DMS114 treated with DMSO at 0.1 percent for 48 hours (cell line): ENCODE measurements around the gene OBSCN.
A peak's percentile ranks its signal among the peaks of the same experiment; 100 is the strongest.

Source experiments
- DNase-seq: peaks from one replicate; lab custom pipeline; 2025; ENCODE audit not compliant: unreplicated experiment; lab: John Stamatoyannopoulos, UW

OBSCN gene, protein sequence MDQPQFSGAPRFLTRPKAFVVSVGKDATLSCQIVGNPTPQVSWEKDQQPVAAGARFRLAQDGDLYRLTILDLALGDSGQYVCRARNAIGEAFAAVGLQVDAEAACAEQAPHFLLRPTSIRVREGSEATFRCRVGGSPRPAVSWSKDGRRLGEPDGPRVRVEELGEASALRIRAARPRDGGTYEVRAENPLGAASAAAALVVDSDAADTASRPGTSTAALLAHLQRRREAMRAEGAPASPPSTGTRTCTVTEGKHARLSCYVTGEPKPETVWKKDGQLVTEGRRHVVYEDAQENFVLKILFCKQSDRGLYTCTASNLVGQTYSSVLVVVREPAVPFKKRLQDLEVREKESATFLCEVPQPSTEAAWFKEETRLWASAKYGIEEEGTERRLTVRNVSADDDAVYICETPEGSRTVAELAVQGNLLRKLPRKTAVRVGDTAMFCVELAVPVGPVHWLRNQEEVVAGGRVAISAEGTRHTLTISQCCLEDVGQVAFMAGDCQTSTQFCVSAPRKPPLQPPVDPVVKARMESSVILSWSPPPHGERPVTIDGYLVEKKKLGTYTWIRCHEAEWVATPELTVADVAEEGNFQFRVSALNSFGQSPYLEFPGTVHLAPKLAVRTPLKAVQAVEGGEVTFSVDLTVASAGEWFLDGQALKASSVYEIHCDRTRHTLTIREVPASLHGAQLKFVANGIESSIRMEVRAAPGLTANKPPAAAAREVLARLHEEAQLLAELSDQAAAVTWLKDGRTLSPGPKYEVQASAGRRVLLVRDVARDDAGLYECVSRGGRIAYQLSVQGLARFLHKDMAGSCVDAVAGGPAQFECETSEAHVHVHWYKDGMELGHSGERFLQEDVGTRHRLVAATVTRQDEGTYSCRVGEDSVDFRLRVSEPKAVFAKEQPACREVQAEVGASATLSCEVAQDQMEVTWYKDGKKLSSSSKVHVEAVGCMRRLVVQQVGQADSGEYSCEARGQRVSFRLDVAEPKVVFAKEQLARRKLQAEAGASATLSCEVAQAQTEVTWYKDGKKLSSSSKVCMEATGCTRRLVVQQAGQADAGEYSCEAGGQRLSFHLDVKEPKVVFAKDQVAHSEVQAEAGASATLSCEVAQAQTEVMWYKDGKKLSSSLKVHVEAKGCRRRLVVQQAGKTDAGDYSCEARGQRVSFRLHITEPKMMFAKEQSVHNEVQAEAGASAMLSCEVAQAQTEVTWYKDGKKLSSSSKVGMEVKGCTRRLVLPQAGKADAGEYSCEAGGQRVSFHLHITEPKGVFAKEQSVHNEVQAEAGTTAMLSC (N-terminal part only)

DNA sequence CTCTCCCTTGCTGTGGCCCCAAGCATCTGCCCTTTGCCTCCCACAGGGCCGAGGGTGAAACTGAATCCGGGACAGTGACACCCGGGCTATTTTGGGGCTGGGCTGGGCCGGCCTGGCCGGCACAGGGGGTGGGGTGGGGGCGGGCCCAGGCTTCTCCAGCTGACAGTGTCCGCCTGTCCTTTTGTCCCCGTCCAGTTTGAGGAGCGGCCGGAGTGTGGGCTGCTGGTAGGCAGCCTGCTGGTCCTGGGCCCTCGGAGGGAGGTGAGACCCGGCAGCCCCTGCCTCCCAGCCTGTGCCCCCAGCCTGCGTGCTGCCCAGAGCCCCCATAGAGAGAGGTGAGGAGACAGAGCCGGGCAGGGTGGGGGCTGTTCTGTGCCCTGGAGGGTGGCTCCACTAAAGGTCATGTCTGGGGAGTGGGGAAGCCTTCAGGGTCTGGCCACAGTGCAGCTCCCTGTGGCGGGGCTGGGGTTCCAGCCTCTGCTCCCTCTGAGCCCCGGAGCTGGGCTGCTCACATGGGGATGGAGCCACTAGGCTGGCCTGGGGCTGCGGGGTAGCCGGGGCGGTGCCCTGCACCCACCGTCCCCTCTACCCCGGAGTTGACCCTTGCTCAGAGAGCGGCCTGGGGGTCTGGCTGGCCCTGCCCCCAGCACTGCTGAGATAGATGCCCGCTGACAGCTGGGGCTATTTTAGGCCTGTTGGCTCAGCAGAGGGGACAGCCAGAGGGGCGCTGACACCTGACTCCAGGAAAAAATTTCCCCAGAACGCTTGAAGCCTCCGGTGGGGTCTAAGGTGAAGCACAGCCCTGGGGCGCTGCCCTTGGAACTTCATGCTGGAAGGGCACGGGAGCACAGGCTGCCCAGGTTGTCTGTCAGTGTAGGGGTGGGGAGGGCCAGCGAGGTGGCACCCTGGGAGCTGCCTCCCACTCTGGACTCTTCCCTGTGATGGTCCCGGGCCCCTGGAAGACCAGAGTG, at the start of gene OBSCN:
OBSCN (plus strand) TSS at position 194 of the 971 bp plus-strand sequence. CDS start 3,740 bp downstream, outside the sequence.
- no peak for DNase-seq

DNA sequence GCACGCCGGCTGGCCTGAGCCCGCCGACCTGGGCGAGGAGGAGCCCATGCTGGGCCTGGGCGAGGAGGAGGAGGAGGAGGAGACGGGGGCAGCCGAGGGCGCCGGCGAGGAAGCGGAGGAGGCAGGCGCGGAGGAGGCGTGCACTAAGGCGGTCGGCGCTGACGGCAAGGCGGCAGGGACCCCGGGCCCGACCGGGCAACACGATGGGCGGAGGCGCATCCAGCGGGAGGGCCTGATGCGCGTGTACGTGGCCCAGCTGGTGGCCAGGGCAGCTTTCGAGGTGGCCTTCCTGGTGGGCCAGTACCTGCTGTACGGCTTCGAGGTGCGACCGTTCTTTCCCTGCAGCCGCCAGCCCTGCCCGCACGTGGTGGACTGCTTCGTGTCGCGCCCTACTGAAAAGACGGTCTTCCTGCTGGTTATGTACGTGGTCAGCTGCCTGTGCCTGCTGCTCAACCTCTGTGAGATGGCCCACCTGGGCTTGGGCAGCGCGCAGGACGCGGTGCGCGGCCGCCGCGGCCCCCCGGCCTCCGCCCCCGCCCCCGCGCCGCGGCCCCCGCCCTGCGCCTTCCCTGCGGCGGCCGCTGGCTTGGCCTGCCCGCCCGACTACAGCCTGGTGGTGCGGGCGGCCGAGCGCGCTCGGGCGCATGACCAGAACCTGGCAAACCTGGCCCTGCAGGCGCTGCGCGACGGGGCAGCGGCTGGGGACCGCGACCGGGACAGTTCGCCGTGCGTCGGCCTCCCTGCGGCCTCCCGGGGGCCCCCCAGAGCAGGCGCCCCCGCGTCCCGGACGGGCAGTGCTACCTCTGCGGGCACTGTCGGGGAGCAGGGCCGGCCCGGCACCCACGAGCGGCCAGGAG, 49.5 kb upstream of the OBSCN start:
- no peak for DNase-seq

DNA sequence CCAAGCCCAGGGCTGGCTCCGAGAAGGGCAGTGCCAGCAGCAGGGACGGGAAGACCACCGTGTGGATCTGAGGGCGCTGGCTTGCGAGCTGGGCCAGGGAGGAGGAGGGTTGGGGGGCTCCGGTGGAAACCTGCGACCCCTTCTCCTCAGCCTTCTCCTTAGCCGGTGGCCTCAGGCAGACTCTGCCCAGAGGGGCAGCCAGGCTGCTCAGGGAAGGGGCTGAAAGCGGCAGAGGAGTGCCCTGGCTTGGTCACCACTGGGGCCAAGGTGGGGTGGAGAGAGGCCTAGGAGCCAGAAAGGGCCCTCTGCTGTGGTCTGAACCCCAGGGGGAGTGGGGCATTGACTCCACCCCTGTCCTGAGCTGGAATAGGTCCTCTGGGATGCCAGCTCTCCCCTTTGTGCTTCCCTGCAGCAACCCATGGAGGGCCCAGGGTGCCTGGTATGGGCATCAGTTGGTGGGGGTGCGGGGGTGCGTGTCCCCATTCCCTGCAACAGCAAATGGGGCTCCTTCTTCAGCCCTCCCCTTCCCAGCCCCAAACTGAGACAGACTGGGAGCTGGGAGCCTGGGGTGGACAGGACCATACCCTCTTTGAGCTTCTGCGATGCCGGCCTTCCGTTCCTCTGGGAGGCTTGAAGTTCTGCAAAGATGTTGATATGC, 48.7 kb upstream of the OBSCN start:
- DNase-seq, result no peak

DNA sequence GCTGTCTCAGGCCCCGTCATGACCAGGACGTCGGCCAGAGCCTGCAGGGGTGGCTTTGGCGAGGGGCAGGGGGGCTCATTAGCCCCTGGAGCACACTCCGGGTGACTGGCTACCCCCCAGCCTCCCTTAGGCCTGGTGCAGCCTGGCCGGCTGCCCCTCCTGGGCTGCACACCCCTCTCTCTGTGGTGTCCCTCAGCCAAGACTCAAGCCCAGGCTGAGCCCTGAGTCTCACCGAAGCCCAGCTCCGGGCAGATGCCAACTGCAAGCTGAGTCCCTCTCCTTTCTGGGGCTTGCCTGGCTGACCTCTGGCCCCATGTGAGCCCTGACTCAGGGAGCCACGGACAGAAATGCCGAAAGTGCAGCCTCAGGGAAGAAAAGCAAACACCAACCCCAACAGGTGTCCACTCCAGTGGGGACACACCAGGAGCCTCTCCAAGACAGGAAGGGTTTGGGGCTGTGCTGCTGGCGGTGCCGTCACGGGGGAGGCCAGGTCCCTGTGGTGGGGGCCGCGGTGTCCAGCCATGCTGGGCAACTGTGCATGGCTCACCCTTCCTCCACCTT, 47.6 kb upstream of the OBSCN start:
- DNase-seq, result no peak

DNA sequence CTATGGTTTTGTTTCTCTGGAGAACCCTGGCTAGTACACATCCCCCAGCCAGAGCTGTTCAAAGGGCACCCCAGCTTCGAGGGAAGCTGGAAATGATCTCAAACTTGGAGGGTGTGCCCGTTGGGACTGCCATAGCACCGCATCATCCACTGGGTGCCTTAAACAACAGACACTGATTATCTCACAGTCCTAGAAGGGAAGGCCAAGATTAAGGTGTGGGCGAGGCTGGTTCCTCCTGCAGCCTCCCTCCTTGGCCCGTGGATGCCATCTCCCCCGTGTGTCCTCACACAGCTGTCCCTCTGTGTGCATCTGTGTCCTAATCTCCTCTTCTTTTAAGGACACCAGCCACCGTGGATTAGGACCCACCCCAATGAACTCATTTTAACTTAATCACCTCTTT, 46.5 kb upstream of the OBSCN start:
- no peak for DNase-seq

DNA sequence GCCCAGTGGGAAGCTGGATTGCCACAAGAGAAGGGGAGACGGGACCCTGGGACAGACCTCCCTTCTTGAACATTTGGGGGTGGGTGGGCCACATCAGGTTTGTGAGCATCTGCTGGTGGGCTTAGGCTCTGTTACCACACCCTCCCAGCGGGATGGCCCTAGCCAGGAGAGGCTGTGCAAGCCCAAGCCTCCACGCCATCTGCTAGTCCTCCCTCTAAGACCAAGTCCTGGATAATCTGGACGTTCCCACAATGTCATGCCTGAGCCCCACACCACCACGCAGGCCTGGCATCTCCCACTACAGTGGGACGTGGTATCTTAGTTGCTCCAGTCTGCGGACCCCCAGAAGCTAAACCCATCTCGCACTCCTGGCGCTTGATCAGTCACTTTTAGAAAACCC, 46.0 kb upstream of the OBSCN start:
- DNase-seq, result no peak

DNA sequence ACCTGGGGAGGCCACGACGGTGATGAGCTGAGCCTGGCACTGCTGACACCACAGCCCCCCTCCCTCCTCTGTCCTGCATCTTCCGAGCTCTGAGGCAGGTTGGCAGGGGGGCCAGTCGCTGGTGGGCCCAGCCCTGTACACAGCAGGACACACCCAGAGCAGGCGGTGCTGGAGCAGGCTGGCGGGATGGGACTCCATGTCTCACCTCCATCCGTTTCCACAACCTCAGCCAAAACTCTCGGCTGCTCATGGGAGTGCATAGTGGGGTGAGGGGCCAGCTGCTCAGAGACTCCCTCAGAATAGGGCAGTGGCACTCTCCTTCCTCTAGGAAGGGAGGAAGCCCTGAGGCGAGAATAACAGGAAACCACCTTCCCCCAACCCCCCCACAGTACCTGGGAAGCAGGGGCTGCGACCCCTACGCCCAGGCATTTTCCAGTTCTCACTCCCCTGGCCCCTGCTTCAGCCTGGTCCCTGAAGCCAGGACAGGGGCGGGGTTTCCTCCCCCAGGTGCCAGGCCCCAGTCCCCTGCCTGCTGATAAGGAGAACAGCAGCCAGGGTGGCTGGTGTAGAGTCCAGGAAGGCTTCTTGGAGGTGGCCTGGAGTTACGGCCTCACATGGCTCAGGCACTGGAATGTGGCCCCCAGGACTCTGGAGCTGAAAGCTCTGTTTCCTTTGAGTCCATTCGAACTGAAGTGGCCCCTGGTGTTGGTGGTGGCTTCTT, 45.4 kb upstream of the OBSCN start:
- DNase-seq, result no peak

DNA sequence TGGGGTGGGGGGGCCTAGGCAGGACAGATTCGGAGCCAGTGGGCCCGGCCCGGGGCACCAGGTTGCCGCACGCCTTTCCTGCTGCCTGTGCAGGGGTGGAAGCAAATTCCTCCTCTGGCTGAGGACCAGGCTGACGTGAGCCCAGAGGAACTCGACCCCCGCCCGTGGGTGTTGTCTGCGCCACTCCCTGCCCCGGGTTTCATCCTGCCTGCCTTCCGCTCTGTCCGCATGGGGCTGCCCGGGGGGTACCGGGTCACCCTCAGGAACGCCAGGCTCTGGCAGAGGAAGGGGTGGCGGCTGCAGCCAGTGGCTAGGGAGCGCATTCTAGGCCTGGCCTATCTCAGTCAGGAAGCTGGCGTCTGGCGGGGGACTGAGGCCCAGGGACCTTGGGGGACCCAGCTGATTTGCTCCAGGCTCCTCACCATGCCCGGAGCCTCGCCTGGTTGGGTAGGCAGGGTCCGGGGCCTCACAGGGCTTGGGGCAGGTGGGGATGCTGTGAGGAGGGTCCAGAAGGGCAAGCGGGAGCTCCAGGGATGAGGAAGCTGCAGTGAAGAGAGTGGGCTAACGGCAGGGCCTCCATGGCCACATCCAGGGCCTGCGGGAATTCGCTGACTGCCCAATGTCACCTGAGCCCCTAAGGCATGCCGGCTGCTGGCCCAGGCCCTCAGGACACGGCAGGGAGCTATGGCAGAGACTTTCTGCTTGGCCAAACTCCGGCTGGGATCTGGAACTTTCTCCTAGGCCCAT, 44.7 kb upstream of the OBSCN start:
- DNase-seq, result no peak

DNA sequence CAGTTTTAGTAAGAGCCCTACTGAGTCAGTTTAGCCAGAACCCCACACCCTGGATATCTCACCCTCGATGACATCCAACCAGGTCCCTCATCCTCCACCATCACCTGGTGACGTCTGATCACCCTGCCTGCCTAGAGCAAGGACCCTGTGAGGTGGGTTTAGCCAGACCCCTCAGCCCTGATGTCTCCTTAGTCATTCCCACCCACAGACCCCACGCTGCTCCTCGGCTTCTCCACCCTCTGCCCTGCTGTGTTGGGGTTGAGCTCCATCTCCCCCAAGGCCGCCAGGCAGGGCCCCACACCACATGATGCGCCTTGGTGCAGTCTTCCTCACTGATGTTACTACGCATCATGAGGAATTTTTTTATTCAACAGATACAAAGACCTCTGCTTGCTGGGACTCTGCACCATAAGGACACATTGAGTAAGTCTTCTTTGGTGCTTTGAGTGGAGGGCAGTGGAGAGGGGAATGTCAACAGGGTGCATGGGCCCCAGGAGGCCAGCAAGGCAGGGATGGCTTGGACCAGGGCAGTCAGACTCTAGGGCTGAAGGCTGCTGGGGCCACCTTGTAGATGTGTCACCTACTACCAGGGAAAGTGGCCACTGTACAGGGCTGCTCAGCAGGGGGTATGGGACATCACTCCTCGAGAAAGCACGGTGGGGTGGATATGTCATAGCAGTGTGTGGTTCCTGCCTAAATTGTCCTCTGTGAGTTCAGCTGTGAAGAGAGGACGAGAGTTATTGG, 43.9 kb upstream of the OBSCN start:
- no peak for DNase-seq

DNA sequence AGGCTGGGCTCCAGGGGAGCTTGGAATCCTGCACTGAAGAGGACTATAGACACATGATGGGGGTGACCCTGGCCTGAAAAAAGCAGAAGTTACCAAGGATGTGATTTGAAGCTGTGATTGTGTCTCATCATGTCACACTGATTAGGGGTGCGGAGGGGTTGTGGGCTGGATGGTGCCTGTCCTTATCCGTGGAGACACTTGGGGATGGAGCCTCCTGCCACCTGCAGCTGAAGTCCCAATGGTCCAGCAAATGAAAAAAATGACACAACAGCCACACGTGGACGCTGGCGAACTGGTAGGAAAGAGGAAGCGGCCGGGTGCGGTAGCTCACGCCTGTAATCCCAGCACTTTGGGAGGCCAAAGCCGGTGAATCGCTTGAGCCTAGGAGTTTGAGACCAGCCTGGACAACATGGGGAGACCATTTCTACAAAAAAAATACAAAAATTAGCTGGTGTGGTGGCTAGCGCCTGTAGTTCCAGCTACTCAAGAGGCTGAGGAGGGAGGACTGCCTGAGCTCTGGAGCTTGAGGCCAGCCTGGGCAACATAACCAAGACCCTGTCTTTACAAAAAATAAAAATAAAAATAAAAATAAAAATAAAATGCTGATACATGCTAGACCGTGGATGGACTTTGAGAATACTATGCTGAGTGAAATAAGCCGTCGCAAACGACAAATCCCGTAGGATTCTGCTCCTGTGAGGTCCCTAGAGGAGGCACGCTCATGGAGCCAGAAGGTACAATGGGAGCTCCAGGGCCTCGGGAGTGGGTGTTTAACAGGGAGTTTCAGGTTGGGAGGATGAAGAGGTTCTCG, 43.1 kb upstream of the OBSCN start:
- no peak for DNase-seq

DNA sequence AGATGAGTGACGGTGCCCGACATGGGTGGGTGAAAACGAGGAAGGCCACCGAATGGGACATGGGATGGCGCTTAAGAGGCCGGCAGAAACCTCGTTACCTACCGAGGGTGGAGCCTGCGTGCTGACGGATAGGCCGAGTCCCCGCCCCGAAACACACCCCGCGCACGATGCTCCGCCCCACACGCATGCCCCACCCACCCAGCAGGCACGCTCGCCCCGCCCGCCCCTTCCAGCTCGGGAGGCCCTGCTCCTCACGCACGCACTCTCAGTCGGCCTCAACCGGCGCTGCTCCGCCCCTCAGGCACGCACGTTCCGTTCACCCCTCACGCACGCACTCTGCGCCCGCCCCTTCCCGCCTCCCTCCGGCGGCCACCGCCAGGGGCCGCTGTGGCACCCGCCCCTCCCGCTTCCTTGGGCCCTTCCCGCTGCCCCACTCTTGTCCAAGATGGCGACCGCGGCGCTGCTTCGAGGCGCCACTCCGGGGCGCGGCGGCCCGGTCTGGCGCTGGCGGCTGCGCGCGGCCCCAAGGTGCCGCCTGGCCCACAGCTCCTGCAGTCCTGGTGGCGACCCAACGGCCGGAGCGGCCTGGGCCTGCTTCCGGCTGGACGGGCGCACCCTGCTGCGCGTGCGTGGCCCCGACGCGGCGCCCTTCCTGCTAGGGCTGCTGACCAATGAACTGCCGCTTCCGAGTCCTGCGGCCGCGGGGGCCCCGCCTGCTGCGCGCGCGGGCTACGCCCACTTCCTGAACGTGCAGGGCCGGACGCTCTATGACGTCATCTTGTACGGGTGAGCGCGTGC, 42.3 kb upstream of the OBSCN start, which contains the start of gene IBA57:
IBA57 (plus strand) TSS at position 433 of the 798 bp plus-strand sequence; CDS start at position 446, 13 bp downstream.
- DNase-seq, result peak; percentile 92

DNA sequence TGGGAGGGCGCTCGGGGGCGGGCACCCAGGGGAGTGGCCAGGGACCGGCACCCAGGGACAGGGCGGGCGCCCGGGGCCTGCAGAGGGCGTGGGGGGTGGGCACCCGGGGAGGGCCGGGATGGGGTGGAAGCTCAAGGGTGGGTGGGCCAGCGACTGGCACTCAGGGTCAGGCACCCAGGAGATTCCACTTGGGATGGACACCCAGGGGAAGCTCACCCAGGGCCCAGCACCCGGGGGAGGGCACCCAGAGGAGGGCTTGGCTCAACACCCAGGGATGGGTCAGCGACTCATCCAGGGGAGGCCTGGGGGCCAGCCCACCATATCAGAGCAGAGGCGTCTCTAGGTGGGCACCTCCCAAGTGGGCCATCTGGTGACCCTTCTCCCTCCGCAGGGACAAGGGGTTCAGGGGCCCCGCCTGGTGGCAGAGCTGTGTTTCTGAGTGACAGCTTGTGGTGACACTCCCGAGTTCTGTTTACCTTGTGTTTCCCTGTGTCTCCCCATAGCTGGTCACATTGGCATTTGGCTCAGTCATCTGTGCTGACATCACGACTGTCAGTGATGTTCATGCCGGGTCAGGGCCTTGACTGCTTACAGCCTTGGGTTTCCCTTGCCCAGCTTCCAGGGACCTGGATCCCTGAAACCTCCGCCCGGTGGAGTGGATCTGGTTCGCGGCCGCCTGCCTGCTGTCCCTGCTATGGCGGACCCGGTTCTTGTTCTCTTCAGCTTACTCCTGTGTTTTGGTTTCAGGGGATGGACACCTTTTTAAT, 41.5 kb upstream of the OBSCN start:
- DNase-seq, result no peak

DNA sequence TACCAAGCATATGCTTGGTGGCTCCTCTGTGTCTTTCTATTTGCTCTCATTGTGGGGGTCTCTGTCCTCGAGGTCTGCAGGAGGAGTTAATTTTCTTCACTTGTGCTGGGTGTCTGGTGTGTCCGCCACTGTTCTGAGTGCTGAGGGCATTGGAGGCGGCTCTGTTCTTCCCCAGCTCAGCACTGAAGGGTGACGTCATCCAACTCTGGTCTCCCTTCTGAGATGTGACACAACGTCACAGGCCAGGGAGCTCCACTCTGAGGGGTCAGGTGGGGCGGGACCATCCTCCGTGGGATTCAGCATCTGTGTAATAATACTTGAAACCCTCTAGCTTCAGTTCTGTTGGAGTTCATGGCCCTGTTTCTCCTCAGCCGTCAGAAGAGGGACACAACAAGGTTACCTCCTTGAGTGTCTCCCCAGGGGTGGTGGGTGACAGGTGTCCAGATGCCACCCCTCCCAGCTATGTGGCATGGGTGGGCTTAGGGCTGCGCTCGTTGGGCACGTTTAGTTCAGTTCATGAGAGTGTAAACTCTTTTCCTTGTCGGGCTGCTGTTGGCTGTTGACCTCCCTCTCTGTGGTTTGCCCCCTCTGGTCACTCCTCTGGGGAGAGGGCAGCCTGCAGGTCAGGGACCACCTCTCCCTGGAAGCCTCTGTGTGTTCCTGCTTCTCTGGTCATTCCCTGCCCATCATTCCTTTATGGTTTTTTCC, 39.1 kb upstream of the OBSCN start:
- no peak for DNase-seq
